ENCODE data around the gene GRAP2.

Gene GRAP2

DNA sequence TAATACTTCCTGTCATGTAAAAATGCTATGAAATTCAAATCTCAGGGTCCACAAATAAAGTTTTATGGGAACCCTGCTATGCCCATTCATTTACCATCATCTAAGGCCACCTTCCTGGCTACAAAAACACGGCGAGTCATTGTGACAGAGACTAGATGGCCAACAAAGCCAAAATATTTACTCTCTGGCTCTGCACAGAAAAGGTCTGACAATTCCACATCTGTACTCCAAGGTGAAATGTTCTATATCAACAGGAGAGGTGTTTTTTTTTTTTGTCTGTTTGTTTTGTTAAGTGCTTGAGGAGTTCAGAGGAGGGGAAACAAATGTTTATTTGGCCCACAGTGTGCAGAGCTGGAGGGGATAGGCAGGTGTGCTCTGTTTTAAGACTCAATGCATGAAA is 40.7 kb downstream of the GRAP2 start:
- TF ChIP-seq REST (IDR thresholded peaks at IDR 0.05; ENCODE audit: insufficient read depth in 1 of 2, low read depth in 2 of 2, low read length in 2 of 2) (no peak), POLR2AphosphoS5 (IDR thresholded peaks at IDR 0.05; ENCODE audit: low read depth, low read length) (no peak), SIN3A (IDR thresholded peaks at IDR 0.05; ENCODE audit: borderline replicate concordance, insufficient read depth, low read length) (no peak), TAF1 (IDR thresholded peaks at IDR 0.05; ENCODE audit: borderline replicate concordance, insufficient read depth, low read length) (no peak), FOXP2 (optimal IDR thresholded peaks at IDR 0.05; ENCODE audit: borderline replicate concordance, extremely low read depth, extremely low read length, insufficient read depth) (no peak)

- TF ChIP-seq REST (IDR thresholded peaks at IDR 0.05; ENCODE audit: insufficient read depth in 1 of 2, low read depth in 2 of 2, low read length in 2 of 2) (no peak), FOXP2 (optimal IDR thresholded peaks at IDR 0.05; ENCODE audit: borderline replicate concordance, extremely low read depth, extremely low read length, insufficient read depth) (no peak), SIN3A (IDR thresholded peaks at IDR 0.05; ENCODE audit: borderline replicate concordance, insufficient read depth, low read length) (no peak), TAF1 (IDR thresholded peaks at IDR 0.05; ENCODE audit: borderline replicate concordance, insufficient read depth, low read length) (no peak), POLR2AphosphoS5 (IDR thresholded peaks at IDR 0.05; ENCODE audit: low read depth, low read length) (no peak)
These were observed 41.8 kb downstream of the GRAP2 start for GRCh38 chr22:39942439-39943230.

DNA sequence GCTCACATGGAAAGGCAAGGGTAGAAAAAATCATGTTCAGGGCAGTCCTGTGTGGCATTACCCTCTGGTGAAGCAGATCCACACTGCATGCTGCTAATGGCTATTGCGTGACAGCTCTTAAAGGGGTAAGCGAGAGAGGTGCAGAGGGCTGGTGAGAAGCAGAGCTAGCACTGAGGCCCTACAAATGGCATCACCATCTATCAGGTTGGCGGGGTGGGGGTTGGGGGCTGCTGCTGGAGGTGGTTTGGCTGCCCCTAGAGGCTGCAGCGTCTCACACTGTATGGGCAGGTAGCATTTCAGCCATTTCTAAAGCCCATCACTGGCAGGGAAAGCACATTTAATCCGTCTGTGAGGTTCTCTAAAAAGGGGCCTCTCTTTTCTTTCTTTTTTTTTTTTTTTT is 42.5 kb downstream of the GRAP2 start:
- TF ChIP-seq FOXP2 (optimal IDR thresholded peaks at IDR 0.05; ENCODE audit: borderline replicate concordance, extremely low read depth, extremely low read length, insufficient read depth) (no peak), POLR2AphosphoS5 (IDR thresholded peaks at IDR 0.05; ENCODE audit: low read depth, low read length) (no peak), REST (IDR thresholded peaks at IDR 0.05; ENCODE audit: insufficient read depth in 1 of 2, low read depth in 2 of 2, low read length in 2 of 2) (no peak), SIN3A (IDR thresholded peaks at IDR 0.05; ENCODE audit: borderline replicate concordance, insufficient read depth, low read length) (no peak), TAF1 (IDR thresholded peaks at IDR 0.05; ENCODE audit: borderline replicate concordance, insufficient read depth, low read length) (no peak)

DNA sequence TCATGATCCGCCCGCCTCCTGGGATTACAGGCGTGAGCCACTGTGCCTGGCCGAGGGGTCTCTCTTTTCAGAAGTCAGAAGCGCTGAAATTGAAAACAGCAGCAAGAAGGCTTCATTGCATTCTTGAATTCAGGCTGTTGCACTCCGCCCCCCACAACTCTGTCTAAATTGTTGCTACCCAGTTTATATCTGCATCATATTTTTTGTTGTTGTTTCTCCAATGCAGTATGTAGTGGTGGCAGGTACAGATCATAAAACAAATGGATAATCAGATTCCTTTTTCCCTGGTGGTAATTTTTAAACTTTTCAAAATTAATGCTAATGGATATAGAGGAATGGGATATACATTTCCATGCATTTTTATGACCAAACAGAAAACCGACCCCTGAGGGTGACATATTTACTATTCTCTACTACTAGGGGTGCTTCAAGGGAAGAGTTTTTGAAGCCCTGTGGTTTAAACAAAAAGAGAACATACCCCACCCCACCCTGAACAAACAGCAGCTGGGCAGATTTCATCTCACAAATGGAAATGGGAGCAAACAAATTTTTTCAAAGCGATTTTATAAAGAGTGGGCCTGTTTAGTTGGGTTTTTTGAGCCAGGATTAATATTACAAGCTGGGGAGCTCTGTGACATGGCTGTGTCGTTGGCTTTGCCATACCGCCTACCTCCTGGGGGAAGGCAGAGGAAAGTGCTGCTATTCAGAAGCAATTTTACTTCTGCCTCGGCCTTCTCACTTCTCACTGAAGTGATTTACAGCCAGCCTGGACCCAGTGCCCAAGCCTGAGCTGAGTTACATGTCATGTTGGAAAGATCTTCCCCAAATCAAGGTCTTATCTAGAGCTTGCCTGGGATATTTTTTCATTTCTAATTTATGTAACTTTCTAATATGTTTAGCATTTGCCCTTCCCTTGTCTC is 43.3 kb downstream of the GRAP2 start:
- TF ChIP-seq SIN3A (IDR thresholded peaks at IDR 0.05; ENCODE audit: borderline replicate concordance, insufficient read depth, low read length) = no peak
- TF ChIP-seq FOXP2 (optimal IDR thresholded peaks at IDR 0.05; ENCODE audit: borderline replicate concordance, extremely low read depth, extremely low read length, insufficient read depth) = no peak
- TF ChIP-seq TAF1 (IDR thresholded peaks at IDR 0.05; ENCODE audit: borderline replicate concordance, insufficient read depth, low read length) = no peak
- no peak for TF ChIP-seq POLR2AphosphoS5 (IDR thresholded peaks at IDR 0.05; ENCODE audit: low read depth, low read length)
- no peak for TF ChIP-seq REST (IDR thresholded peaks at IDR 0.05; ENCODE audit: insufficient read depth in 1 of 2, low read depth in 2 of 2, low read length in 2 of 2)
